CD1c-positive myeloid dendritic cell (primary cell): ENCODE data around the gene LINGO1.

Experiments used
- DNase-seq: peaks from one replicate; pipeline ENCODE4 v3.0.0-alpha.2; 2016; ENCODE audit errors: extremely low spot score

The LINGO1 gene

GRCh38 chr15:77631745-77632533 is 773 bp downstream of the LINGO1 start:
- DNase-seq: no peak

- DNase-seq: no peak
These were observed 1.6 kb downstream of the LINGO1 start for GRCh38 chr15:77630956-77631744.

DNA sequence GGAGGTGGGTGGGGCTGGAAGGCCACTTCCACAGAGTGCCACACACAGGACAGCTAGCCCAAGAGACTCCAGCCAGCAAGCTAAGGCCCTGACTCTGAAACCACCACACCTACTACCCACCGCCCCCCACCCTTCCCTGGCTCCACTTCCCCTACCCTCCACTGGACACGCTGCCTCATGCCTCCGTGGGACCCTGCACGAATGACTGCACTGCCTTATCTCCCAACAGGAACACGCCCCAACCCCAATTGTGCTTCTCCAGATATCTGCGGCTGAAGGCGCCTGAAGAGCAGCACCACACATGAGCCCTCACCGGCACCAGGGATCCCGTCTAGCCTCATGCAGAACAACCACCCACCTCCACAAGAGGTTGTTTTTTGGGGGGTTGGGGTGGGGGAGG is 2.7 kb downstream of the LINGO1 start:
- no peak for DNase-seq

- DNase-seq: no peak
These were observed 3.4 kb downstream of the LINGO1 start for GRCh38 chr15:77629070-77630030.

- no peak for DNase-seq
These were observed 4.7 kb downstream of the LINGO1 start for GRCh38 chr15:77628010-77628409.

DNA sequence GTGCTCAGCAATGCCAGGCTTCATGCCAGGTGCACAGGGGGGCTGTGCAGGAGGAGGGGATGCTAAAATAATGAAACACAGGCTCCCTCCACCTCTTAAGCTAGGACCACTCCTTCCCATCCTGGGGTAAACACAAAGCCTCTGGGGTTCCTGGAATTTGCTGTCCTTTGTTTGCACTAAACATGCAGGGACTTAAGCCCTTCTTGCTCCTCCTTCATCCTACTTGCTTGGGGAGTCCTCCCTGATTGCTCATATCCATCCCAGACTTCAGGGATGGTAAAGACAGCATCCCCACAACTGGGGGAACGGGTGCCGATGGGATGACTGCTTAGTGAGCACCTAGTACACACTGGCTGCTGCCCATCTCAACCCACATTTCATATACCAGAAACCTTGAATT is 5.1 kb downstream of the LINGO1 start:
- DNase-seq: no peak

- DNase-seq: no peak
These were observed 5.6 kb downstream of the LINGO1 start for GRCh38 chr15:77627067-77627466.

DNA sequence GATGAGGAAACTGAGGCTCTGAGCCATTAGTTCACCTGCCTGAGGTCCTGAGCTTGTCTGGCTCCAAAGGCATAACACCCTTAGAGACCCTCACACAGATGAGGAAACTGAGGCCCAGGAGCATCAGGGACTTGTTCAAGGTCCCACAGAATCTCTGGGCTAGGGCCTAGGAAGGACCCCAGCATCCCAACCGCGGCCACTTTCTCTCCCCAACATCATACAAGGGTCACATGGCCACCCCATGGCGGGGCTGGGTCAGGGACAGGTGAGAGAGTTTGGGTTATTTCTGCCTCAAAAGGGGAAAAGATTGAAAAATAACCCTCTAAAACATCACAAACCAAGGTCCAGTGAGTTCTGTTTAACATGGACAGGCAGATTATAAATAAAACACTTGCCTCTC is 6.7 kb downstream of the LINGO1 start:
- no peak for DNase-seq

DNA sequence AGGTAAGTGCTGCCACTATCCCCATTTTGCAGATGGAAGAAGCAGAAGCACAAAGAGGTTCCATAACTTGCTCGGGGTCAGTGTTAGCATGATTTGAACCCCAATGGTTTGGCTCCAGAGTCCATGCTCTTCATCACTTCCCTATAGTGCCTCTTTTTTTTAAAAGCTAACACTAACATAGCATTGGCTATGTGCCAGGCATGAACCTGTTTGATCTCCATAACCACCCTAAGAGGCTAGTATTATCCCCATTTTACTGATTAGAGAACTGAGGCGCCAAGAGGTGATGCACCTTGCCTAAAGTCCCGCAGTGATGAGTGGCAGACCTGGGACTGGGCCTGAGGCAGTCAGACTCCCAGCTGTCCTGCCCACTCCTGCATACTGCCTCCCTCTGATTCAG is 7.3 kb downstream of the LINGO1 start:
- DNase-seq: no peak

DNA sequence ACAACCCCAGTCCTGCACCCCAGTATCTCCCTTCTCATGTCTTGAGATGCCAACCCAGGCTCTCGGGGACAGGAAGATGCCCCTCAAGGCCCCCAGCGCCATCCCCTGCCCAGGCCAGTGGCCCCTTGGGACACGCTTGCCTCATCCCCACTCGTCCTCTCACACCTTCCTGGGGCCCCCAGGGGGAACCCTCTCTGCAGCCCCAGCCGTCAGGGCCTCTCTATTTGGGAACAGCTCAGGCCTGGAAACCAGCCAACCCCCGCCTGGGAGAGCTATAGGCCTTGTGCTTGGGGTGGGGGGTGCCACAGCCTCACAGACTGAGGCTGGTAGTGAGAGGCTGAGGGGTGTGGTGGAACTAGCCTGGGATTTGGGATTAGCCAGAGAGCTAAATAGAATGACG is 7.8 kb downstream of the LINGO1 start:
- no peak for DNase-seq

- DNase-seq: no peak
These were observed 8.8 kb downstream of the LINGO1 start for GRCh38 chr15:77623755-77624524.

DNA sequence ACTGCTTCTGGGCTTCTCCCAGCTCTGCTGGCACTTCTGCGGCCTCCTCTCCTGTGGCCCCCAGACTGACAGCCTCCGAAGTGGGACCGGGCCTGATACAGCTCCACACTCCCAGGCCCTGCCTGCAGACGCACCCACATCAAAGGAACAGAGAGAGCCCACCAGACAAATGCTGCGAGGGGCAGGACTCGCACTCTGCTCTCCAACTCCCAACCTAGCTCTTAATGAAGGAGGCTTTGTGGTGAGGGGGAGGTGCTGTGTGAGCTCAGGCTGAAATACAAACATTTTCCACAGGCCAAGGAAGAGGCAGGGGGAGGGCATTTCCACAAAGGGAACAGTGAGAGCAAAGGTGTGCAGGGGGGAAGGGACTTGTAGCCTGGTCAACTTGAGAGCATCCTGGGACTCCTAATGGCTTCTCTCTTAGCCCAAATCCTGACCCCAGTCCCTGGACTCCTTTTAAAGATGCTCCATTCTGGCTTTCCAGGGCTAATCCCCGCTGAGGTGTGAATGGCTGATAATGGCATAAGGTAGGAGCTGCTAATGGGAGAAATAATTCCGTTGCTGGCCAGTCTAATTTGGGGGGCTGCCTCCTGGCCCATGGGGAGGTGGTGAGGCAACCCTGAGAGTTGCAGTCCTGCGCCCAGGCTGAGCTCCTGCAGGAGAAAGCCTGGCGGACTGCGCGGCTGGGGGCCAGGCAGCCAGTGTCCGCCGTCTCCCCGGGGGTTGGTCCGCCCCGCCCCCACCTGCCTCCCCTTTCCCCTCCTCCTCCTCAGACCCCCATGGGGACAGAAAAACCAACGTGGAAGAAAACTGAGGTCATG is 9.6 kb downstream of the LINGO1 start:
- DNase-seq: no peak

DNA sequence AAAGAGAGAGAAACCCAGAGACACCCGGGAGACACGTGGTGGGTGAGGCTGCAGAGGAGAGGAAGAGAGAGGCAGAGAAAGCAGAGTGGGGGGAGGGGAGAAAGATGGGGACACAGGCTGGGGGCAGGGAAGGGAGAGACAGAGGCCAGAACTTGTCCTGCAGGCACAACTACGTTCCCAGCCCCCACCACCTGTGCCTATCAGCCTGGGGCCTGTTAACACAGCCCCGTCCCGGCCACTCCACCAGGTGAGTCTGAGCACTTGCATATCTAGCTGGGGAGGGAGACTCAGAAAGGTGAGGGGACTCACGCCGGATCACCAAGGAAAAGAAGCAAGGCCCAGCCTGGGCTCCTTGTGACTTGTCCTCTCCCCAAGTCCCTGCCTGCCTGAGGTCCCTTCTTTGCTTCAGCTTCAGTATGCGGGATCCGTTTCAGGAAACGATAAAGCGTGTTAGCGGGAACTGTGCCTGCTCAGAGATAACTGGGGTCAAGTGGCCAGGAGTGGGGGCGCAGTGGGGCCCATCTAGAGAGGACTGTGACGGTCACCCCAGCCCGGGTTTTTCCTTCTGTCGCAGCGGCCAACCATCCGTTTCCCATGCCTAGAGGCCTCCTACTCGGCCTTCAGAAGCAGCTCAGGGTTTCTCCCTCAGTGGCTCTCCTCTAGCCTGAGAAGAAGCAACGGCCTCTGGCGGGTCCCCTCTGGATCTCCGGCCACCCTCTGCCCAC is 10.3 kb downstream of the LINGO1 start:
- no peak for DNase-seq

- DNase-seq: no peak
These were observed 10.9 kb downstream of the LINGO1 start for GRCh38 chr15:77621847-77622208.

- DNase-seq: no peak
These were observed 11.6 kb downstream of the LINGO1 start for GRCh38 chr15:77620960-77621647.

DNA sequence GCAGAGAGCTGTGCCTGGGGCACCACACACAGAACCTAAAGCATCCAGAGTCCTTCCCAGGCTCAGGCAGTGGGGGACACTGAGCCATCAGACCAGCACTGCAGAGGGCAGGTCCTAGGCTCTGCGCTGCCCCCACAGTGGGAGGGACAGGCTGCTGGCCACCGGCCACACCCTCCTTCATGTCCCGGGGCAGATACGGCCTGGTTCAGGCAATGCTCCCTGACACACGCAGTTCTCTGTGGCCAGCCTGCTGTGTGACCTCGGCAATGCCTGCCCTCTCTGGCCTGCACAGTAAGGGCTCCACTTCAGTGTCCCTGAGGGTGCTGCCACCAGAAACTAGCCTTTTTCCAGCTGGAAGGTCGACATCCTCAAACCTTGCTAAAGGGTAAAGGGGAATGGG is 12.4 kb downstream of the LINGO1 start:
- DNase-seq: no peak

- DNase-seq: no peak
These were observed 12.8 kb downstream of the LINGO1 start for GRCh38 chr15:77619883-77620282.

DNA sequence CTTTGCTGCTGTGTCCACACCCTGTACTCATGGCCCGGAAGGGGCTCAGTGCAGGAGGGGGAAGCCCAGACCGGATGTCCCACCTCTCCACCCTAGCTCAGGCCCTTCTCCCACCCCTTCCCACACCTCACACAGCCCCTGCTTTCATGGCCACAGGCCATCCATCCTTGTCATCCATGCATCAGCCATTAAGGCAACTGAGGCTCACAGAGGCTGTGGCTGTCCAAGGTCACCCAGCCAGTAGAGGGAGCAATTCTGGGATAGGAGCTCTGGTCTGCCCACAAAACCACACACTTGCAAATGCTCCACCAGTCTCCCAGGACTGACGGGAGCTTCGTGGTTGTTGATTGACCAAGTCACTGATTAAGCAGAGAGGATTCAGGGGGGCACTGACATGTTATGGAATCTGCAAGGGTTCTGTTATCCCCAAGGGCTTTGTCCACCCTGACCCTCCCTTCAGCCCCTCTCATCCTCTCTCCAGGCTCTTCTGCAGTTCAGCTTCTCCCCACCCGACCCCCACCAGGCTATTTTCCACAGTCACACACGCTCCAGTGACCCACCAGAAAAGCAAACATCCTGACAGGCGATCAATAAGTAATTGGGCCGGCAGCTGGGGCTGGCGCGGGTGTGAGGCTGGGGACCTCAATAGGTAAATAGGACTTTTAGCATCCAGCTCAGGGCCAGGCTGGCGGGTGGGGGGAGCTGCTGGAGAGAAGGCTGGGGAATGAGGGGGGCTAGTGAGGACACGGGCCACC is 15.1 kb downstream of the LINGO1 start:
- no peak for DNase-seq

GRCh38 chr15:77616072-77616471 is 16.6 kb downstream of the LINGO1 start:
- no peak for DNase-seq
